T follicular helper cell (primary cell): ENCODE results near the gene PTPRK.

Source experiments
- DNase-seq: peaks from one replicate; pipeline ENCODE4 v3.0.0-alpha.2; 2020; ENCODE audit warnings: low read depth
- total RNA-seq, 2 experiments: gene quantifications; one replicate each; lab custom pipeline; 2026; lab: John Stamatoyannopoulos, UW

Gene PTPRK
- total RNA-seq, result 4.8 to 21.9 reads per million in 2 experiments

GRCh38 chr6:128520436-128521281 is at the start of gene PTPRK:
Gene PTPRK (minus strand): TSS chr6:128520599. CDS start chr6:128520358, 241 bp downstream.
- DNase-seq, result peak; percentile 78

GRCh38 chr6:128567029-128567428 is 46.6 kb upstream of the PTPRK start:
- no peak for DNase-seq

- no peak for DNase-seq
These were observed 40.6 kb upstream of the PTPRK start for GRCh38 chr6:128560966-128561365.

GRCh38 chr6:128558924-128559323 is 38.5 kb upstream of the PTPRK start:
- no peak for DNase-seq

GRCh38 chr6:128558021-128558420 is 37.6 kb upstream of the PTPRK start:
- DNase-seq, result no peak

GRCh38 chr6:128557081-128557480 is 36.7 kb upstream of the PTPRK start:
- no peak for DNase-seq

GRCh38 chr6:128554302-128554701 is 33.9 kb upstream of the PTPRK start:
- no peak for DNase-seq

- no peak for DNase-seq
These were observed 20.9 kb upstream of the PTPRK start for GRCh38 chr6:128541261-128541660.

GRCh38 chr6:128538763-128539162 is 18.4 kb upstream of the PTPRK start:
- DNase-seq, result no peak

- DNase-seq, result no peak
These were observed 12.4 kb upstream of the PTPRK start for GRCh38 chr6:128532827-128533226.

- no peak for DNase-seq
These were observed 11.7 kb upstream of the PTPRK start for GRCh38 chr6:128532136-128532535.

GRCh38 chr6:128531696-128532095 is 11.3 kb upstream of the PTPRK start:
- no peak for DNase-seq

- no peak for DNase-seq
These were observed 7.8 kb upstream of the PTPRK start for GRCh38 chr6:128528241-128528640.

- no peak for DNase-seq
These were observed 7.0 kb upstream of the PTPRK start for GRCh38 chr6:128527375-128527774.

GRCh38 chr6:128526152-128526914 is 5.9 kb upstream of the PTPRK start:
- DNase-seq, result no peak

- DNase-seq, result no peak
These were observed 5.0 kb upstream of the PTPRK start for GRCh38 chr6:128525406-128525805.

GRCh38 chr6:128521282-128521632 is 858 bp upstream of the PTPRK start:
- DNase-seq, result no peak

- DNase-seq, result peak; percentile 16
These were observed 416 bp downstream of the PTPRK start for GRCh38 chr6:128519931-128520435.

GRCh38 chr6:128519132-128519930 is 1.1 kb downstream of the PTPRK start:
- DNase-seq, result peak; percentile 3

GRCh38 chr6:128518434-128519131 is 1.8 kb downstream of the PTPRK start:
- no peak for DNase-seq

- DNase-seq, result no peak
These were observed 3.3 kb downstream of the PTPRK start for GRCh38 chr6:128517124-128517523.
